ENCODE measurements around the gene IGSF9B.

DNA sequence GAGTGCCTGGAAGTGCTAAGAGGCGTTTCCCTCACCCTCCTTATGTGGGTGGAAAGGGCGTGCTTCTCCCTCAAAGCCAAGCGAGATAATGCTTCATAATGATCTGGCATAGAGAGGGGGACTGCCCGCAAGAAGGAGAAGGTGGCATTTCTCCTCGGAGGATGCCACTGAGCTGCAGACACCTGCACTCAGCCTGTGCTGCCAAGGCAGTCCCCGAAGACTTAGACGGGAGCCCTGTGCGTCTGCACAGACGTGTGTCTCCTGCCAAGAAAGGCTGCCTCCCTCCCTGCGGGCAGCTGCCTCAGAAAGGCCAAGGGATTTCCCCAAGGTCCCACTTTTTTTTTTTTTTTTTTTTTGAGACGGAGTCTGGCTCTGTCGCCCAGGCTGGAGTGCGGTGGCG, 63.4 kb downstream of the IGSF9B start:
- TF ChIP-seq ISL1 (CRISPR knock-in tag; IDR thresholded peaks at IDR 0.05), result no peak
- no peak for TF ChIP-seq TOX (CRISPR knock-in tag; IDR thresholded peaks at IDR 0.05; ENCODE audit: borderline replicate concordance)
- no peak for TF ChIP-seq PATZ1 (CRISPR knock-in tag; IDR thresholded peaks at IDR 0.05; ENCODE audit: borderline replicate concordance)
- no peak for TF ChIP-seq ZNF8 (CRISPR knock-in tag; IDR thresholded peaks at IDR 0.05)
- no peak for TF ChIP-seq RARB (CRISPR knock-in tag; IDR thresholded peaks at IDR 0.05)
- no peak for TF ChIP-seq ZFP3 (CRISPR knock-in tag; IDR thresholded peaks at IDR 0.05)
- TF ChIP-seq ZFP30 (CRISPR knock-in tag; IDR thresholded peaks at IDR 0.05), result no peak
